ENCODE measurements around the gene ZNF689.

Gene ZNF689

GRCh38 chr16:30602616-30603277 is 7.4 kb downstream of the ZNF689 start:
- H2AK5ac ChIP-seq (ENCODE audit: low read depth, low read length) = no peak overlapping the region
- H3K23ac ChIP-seq (ENCODE audit: low read depth, low read length, poor library complexity) = no peak overlapping the region
- no peak overlapping the region for H3K4ac ChIP-seq (ENCODE audit: low read length)
- no peak overlapping the region for H3K4me3 ChIP-seq (ENCODE audit: low read length in 2 of 2)
- no peak overlapping the region for H2BK15ac ChIP-seq (ENCODE audit: low read length)
- no peak overlapping the region for H2BK12ac ChIP-seq (ENCODE audit: low read length)
- peaks cover 0 to 2% of the 10 kb centered on the region in 2 donors for H3K9me3 ChIP-seq (replicated peaks in 1 of 2; ENCODE audit: control insufficient read depth in 2 of 2, insufficient read depth in 1 of 2, low read depth in 1 of 2, low read length in 2 of 2)
- H3K79me1 ChIP-seq (ENCODE audit: low read depth, low read length) = no peaks in the 10 kb centered on the region
- no peak overlapping the region for H3K9ac ChIP-seq (ENCODE audit: low read depth, low read length, poor library complexity)
- H4K91ac ChIP-seq (ENCODE audit: low read depth, low read length, poor library complexity) = no peak overlapping the region
- no peak overlapping the region for H3K18ac ChIP-seq (ENCODE audit: low read length)
- no peak overlapping the region for H3K14ac ChIP-seq (ENCODE audit: low read length)
- H4K8ac ChIP-seq (ENCODE audit: low read depth, low read length) = no peak overlapping the region
- no peak overlapping the region for H3K4me2 ChIP-seq (ENCODE audit: insufficient read depth, low read length, poor library complexity, severe bottlenecking)
- H2BK120ac ChIP-seq (ENCODE audit: low read depth, low read length) = no peak overlapping the region
- no peak overlapping the region for H2AFZ ChIP-seq (ENCODE audit: low read length)
- peaks cover 18 to 58% of the 10 kb centered on the region in 2 donors for H3K36me3 ChIP-seq (replicated peaks in 1 of 2; ENCODE audit: control insufficient read depth in 2 of 2, insufficient read depth in 2 of 2, low read length in 2 of 2)
- no peak overlapping the region for H2BK5ac ChIP-seq (ENCODE audit: low read length)
- H3K4me1 ChIP-seq (ENCODE audit: control insufficient read depth in 2 of 2, insufficient read depth in 1 of 2, low read depth in 1 of 2, low read length in 2 of 2) = no peaks in the 10 kb centered on the region
- DNase-seq (ENCODE audit: low spot score) = no peak
- no CpG with 5 or more reads among the region's 4 CpGs for WGBS, 2 donors (ENCODE audit: extremely low coverage in 2 of 2, insufficient read length in 2 of 2, insufficient replicate concordance in 1 of 2)
- H3K27ac ChIP-seq (replicated peaks; ENCODE audit: low read length) = no peak overlapping the region
- H3K27me3 ChIP-seq (ENCODE audit: control insufficient read depth in 3 of 3, insufficient read depth in 3 of 3, low read depth in 1 of 3, low read length in 3 of 3) = no peaks in the 10 kb centered on the region

- H2BK12ac ChIP-seq (ENCODE audit: low read length) = no peak overlapping the region
- WGBS, 2 donors (ENCODE audit: extremely low coverage in 2 of 2, insufficient read length in 2 of 2, insufficient replicate concordance in 1 of 2) = no CpG with 5 or more reads among the region's 4 CpGs
Observed at GRCh38 chr16:30601966-30602365, 8.2 kb downstream of the ZNF689 start.

GRCh38 chr16:30600929-30601328 is 9.3 kb downstream of the ZNF689 start:
- DNase-seq (ENCODE audit: low spot score) = no peak
- Histone ChIP-seq H2BK120ac (ENCODE audit: low read depth, low read length) (no peak overlapping the region), H3K4me3 (ENCODE audit: low read length in 2 of 2) (no peak overlapping the region), H3K27me3 (ENCODE audit: control insufficient read depth in 3 of 3, insufficient read depth in 3 of 3, low read depth in 1 of 3, low read length in 3 of 3) (no peaks in the 10 kb centered on the region), H2AFZ (ENCODE audit: low read length) (no peak overlapping the region), H3K36me3 (replicated peaks in 1 of 2; ENCODE audit: control insufficient read depth in 2 of 2, insufficient read depth in 2 of 2, low read length in 2 of 2) (peaks cover 17 to 40% of the 10 kb centered on the region in 2 donors), H3K4me1 (ENCODE audit: control insufficient read depth in 2 of 2, insufficient read depth in 1 of 2, low read depth in 1 of 2, low read length in 2 of 2) (no peaks in the 10 kb centered on the region), H4K8ac (ENCODE audit: low read depth, low read length) (no peak overlapping the region), H3K23ac (ENCODE audit: low read depth, low read length, poor library complexity) (no peak overlapping the region), H2BK12ac (ENCODE audit: low read length) (no peak overlapping the region), H3K18ac (ENCODE audit: low read length) (no peak overlapping the region), H3K9me3 (replicated peaks in 1 of 2; ENCODE audit: control insufficient read depth in 2 of 2, insufficient read depth in 1 of 2, low read depth in 1 of 2, low read length in 2 of 2) (peaks cover 0 to 2% of the 10 kb centered on the region in 2 donors), H3K4me2 (ENCODE audit: insufficient read depth, low read length, poor library complexity, severe bottlenecking) (no peak overlapping the region), H3K14ac (ENCODE audit: low read length) (no peak overlapping the region), H3K4ac (ENCODE audit: low read length) (no peak overlapping the region), H2BK15ac (ENCODE audit: low read length) (no peak overlapping the region), H4K91ac (ENCODE audit: low read depth, low read length, poor library complexity) (no peak overlapping the region), H3K79me1 (ENCODE audit: low read depth, low read length) (no peaks in the 10 kb centered on the region), H2AK5ac (ENCODE audit: low read depth, low read length) (no peak overlapping the region), H2BK5ac (ENCODE audit: low read length) (no peak overlapping the region), H3K27ac (replicated peaks; ENCODE audit: low read length) (no peak overlapping the region), H3K9ac (ENCODE audit: low read depth, low read length, poor library complexity) (no peak overlapping the region)
- WGBS, 2 donors (ENCODE audit: extremely low coverage in 2 of 2, insufficient read length in 2 of 2, insufficient replicate concordance in 1 of 2) = no CpG with 5 or more reads among the region's 2 CpGs

More at GRCh38 chr16:30601966-30602365, 8.2 kb downstream of the ZNF689 start:
- no peak overlapping the region for H2BK15ac ChIP-seq (ENCODE audit: low read length)
- no peak overlapping the region for H2AK5ac ChIP-seq (ENCODE audit: low read depth, low read length)
- H3K27me3 ChIP-seq (ENCODE audit: control insufficient read depth in 3 of 3, insufficient read depth in 3 of 3, low read depth in 1 of 3, low read length in 3 of 3) = no peaks in the 10 kb centered on the region
- no peak overlapping the region for H2BK5ac ChIP-seq (ENCODE audit: low read length)
- no peak overlapping the region for H2BK120ac ChIP-seq (ENCODE audit: low read depth, low read length)
- no peak overlapping the region for H2AFZ ChIP-seq (ENCODE audit: low read length)
- no peak for DNase-seq (ENCODE audit: low spot score)
- no peak overlapping the region for H3K4me3 ChIP-seq (ENCODE audit: low read length in 2 of 2)
- H3K9ac ChIP-seq (ENCODE audit: low read depth, low read length, poor library complexity) = no peak overlapping the region
- peaks cover 17 to 51% of the 10 kb centered on the region in 2 donors for H3K36me3 ChIP-seq (replicated peaks in 1 of 2; ENCODE audit: control insufficient read depth in 2 of 2, insufficient read depth in 2 of 2, low read length in 2 of 2)
- H3K18ac ChIP-seq (ENCODE audit: low read length) = no peak overlapping the region
- peaks cover 0 to 2% of the 10 kb centered on the region in 2 donors for H3K9me3 ChIP-seq (replicated peaks in 1 of 2; ENCODE audit: control insufficient read depth in 2 of 2, insufficient read depth in 1 of 2, low read depth in 1 of 2, low read length in 2 of 2)
- no peak overlapping the region for H4K91ac ChIP-seq (ENCODE audit: low read depth, low read length, poor library complexity)
- H3K4me1 ChIP-seq (ENCODE audit: control insufficient read depth in 2 of 2, insufficient read depth in 1 of 2, low read depth in 1 of 2, low read length in 2 of 2) = no peaks in the 10 kb centered on the region
- H3K23ac ChIP-seq (ENCODE audit: low read depth, low read length, poor library complexity) = no peak overlapping the region
- no peak overlapping the region for H4K8ac ChIP-seq (ENCODE audit: low read depth, low read length)
- H3K4ac ChIP-seq (ENCODE audit: low read length) = no peak overlapping the region
- H3K14ac ChIP-seq (ENCODE audit: low read length) = no peak overlapping the region
- no peaks in the 10 kb centered on the region for H3K79me1 ChIP-seq (ENCODE audit: low read depth, low read length)
- H3K4me2 ChIP-seq (ENCODE audit: insufficient read depth, low read length, poor library complexity, severe bottlenecking) = no peak overlapping the region
- no peak overlapping the region for H3K27ac ChIP-seq (replicated peaks; ENCODE audit: low read length)

GRCh38 chr16:30600215-30600614 is 10.0 kb downstream of the ZNF689 start:
- no peak overlapping the region for H3K23ac ChIP-seq (ENCODE audit: low read depth, low read length, poor library complexity)

More at GRCh38 chr16:30600215-30600614, 10.0 kb downstream of the ZNF689 start:
- Histone ChIP-seq H3K14ac (ENCODE audit: low read length) (no peak overlapping the region), H3K79me1 (ENCODE audit: low read depth, low read length) (no peaks in the 10 kb centered on the region), H2AFZ (ENCODE audit: low read length) (no peak overlapping the region), H2AK5ac (ENCODE audit: low read depth, low read length) (no peak overlapping the region), H3K27me3 (ENCODE audit: control insufficient read depth in 3 of 3, insufficient read depth in 3 of 3, low read depth in 1 of 3, low read length in 3 of 3) (no peaks in the 10 kb centered on the region), H2BK15ac (ENCODE audit: low read length) (no peak overlapping the region), H4K91ac (ENCODE audit: low read depth, low read length, poor library complexity) (no peak overlapping the region), H3K9me3 (replicated peaks in 1 of 2; ENCODE audit: control insufficient read depth in 2 of 2, insufficient read depth in 1 of 2, low read depth in 1 of 2, low read length in 2 of 2) (peaks cover 0 to 2% of the 10 kb centered on the region in 2 donors), H3K27ac (replicated peaks; ENCODE audit: low read length) (no peak overlapping the region), H3K36me3 (replicated peaks in 1 of 2; ENCODE audit: control insufficient read depth in 2 of 2, insufficient read depth in 2 of 2, low read length in 2 of 2) (peaks cover 17 to 33% of the 10 kb centered on the region in 2 donors), H2BK5ac (ENCODE audit: low read length) (no peak overlapping the region), H2BK12ac (ENCODE audit: low read length) (no peak overlapping the region), H3K18ac (ENCODE audit: low read length) (no peak overlapping the region), H2BK120ac (ENCODE audit: low read depth, low read length) (no peak overlapping the region), H3K4ac (ENCODE audit: low read length) (no peak overlapping the region), H3K9ac (ENCODE audit: low read depth, low read length, poor library complexity) (no peak overlapping the region), H3K4me1 (ENCODE audit: control insufficient read depth in 2 of 2, insufficient read depth in 1 of 2, low read depth in 1 of 2, low read length in 2 of 2) (no peaks in the 10 kb centered on the region), H3K4me2 (ENCODE audit: insufficient read depth, low read length, poor library complexity, severe bottlenecking) (no peak overlapping the region), H3K4me3 (ENCODE audit: low read length in 2 of 2) (no peak overlapping the region), H4K8ac (ENCODE audit: low read depth, low read length) (no peak overlapping the region)
- DNase-seq (ENCODE audit: low spot score) = no peak
- no CpG with 5 or more reads among the region's 3 CpGs for WGBS, 2 donors (ENCODE audit: extremely low coverage in 2 of 2, insufficient read length in 2 of 2, insufficient replicate concordance in 1 of 2)

All from neuronal stem cell (in vitro differentiated cells).